ENCODE data around the gene IGFN1.
"Not testable (repeated sequence)": the region's sequence is repeated elsewhere in the genome, so short reads cannot be mapped to it uniquely, and the experiment has no call there.

Gene IGFN1

DNA sequence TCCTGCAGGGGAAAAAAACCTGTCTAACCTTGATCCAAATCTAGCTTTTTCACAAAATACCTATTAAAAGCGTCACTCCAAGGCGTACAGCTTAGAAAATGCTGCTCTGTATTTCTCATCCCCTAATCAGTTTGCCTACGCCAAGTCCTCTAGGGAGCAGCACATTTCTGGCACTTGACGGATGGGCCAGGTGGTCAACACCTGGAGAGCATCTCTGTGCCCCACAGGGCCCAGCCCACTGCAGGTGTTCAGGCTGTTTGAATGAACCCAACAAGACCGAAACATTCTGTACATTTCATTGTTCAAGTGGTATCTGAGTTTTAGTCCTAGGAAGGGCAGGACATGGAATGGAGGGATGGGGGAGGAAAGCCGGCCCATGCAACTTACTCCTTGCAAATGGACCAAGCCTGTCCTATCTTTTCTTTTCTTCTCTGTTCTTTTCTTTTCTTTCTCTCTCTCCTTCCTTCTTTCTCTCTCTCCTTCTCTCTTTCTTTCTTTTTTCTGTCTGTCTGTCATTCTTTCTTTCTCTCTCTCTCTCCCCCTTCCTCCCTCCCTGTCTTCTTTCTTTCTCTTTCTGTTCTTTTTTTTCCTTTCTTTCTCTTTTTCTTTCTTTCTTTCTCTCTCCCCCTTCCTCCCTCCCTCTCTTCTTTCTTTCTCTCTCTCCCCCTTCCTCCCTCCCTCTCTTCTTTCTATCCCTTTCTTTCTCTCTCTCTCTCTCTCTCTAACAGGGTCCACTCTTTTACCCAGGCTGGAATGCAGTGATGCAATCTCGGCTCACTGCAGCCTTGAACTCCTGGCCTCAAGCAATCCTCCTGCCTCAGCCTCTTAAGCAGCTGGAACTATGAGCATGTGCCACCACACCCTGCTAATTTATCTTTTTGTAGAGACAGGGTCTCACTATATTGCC lies 29.1 kb downstream of the IGFN1 start:
- DNase-seq: no peak

- no peak for DNase-seq
Measured at GRCh38 chr1:201220388-201220715, 29.7 kb downstream of the IGFN1 start.

DNA sequence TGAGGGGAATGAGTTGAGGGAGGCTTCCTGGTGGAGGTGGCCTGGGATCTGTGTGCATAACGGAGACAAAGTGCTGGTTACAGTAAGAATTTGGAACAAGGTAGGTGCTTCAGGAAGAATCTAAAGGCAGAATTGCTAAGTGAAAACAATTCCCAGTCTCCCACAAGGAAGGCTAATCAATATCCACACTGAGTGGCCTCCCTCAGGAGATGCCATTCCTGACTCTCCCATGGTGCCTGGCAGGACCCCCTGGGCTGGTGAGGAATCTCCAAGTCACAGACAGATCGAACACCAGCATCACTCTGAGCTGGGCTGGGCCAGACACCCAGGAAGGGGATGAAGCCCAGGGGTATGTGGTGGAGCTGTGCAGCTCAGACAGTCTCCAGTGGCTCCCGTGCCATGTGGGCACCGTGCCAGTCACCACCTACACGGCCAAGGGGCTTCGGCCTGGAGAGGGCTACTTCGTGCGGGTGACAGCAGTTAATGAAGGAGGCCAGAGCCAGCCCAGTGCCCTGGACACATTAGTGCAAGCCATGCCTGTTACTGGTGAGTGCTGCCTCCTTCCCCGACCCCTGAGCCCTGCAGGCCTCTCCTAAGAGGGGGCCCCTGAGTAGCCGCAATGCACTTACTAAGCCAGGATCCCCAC lies 30.7 kb downstream of the IGFN1 start:
- no peak for DNase-seq

GRCh38 chr1:201222125-201222524 lies 31.5 kb downstream of the IGFN1 start:
- no peak for DNase-seq

DNA sequence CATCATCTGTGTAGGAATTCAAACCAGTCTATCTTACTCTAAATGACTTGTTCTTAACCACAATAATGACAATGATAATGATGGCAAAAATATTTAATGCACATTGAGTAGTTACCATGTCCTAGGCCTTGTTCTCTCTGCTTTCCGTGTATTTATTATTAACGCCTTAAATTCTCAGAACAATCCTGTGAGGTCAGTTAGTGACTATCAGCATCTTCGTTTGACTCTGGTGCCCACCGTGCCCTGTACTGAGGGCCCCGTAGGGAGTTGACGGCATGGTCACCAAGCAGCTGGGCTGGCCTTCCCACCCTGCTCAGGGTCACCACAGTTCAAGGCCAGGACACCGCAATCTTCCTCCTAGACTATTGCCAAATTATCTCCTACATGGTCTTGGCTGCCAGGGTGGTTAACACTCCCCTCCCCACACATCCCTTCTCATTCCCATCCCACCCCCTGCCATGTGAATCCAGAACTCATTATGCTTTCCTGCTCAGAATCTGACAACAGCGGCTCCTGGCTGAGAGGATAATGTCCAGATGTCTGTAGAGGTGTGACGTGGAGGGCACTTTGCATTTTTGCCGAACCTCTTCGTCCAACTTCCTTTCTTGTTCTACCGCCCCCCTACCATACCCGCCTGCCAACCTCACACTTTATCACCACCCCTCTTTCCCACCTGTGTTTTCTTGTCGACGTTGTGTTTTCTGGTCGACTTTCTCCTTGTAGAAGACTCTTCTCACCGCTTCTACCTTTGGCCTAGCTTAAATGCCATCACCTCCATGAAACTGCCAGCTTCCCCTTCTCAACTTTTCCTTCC lies 33.4 kb downstream of the IGFN1 start:
- DNase-seq: no peak

DNA sequence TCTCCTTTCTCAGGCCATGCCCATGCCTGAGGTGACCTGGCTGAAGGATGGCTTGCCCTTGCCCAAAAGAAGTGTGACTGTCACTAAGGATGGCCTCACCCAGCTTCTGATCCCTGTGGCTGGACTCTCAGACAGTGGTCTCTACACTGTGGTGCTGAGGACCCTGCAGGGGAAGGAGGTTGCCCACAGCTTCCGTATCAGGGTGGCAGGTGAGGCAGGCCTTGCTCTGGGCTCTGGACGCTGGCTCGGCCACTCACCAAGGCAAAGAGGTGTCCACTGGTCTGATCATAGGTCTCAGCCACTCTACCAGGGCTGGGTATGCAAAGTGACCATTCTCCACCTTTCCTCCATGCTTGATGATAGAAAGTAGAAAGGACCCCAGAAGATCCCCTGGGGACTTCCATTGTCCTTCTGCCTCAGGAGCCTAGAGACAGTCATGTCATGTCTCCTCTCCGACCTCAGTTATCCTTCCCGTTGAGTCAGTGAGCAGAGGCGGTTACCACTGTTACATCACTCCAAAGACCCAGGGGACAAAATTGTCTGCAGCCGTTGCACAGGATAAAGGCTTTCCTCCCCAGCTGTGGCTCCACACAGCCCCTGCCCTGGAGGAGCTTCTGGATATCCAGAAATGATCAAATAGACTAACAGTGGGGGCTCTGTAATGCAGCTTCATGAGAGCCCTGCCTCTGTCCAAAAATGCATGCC lies 34.2 kb downstream of the IGFN1 start:
- no peak for DNase-seq

DNA sequence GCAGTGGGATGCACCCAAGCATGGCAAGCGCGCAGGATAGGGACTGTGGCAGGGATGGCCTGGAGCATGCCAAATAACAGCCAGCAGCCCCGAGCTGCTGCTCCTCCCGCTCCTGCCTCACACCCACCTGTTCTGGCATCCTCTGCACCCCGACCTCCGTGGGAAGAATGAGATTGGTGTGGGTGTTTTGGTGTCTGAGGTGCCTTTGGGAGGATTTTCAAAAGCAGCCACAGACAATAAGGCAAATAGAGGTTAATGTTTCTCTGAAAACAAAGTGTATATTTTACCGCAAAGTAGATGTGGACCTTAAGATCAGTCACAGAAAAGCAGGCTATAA lies 35.5 kb downstream of the IGFN1 start:
- DNase-seq: no peak

- DNase-seq: no peak
Measured at GRCh38 chr1:201226859-201227488, 36.4 kb downstream of the IGFN1 start.

GRCh38 chr1:201228011-201228983 lies 37.7 kb downstream of the IGFN1 start:
- no peak for DNase-seq

GRCh38 chr1:201229095-201229494 lies 38.5 kb downstream of the IGFN1 start:
- DNase-seq: no peak

DNA sequence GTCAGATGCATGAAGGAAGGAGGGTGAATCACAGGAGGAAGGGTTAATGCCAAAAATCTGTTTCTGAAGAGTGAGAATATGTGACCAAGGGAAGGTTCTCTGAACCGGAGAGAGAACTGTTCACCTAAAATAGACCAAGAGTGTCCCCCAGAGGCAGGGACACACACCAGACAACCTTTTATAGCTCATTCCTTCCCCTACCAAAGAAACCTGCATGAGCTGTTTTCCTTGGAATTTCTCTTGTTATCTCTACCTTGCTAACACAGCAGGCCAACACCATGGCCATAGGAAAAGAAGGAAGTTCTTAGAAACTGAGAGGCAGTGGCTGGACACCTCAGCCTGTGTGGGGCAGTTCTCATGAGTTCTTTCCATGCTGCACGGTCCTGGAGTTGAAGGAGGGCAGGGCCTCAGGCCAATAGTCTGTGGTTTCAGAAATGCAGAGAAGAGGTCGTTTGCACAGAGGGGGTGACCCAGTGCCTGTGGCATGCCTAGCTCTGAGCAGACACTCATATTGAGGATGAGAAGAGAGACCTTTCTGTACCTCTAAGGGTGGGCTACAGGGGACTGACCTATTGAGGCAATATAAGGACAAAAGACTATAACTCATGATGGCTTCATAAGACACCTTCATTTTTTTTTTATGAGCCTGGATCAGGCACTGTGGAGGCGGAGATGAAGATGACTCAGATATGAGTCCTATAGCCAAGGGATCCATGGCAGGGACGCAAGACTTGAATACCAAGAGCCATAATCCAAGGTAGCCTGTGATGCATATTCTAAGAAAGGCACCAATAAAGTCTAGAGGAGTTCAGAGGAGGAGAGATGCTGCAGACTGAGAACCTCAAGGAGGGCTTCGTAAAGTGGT lies 39.4 kb downstream of the IGFN1 start:
- DNase-seq: no peak

DNA sequence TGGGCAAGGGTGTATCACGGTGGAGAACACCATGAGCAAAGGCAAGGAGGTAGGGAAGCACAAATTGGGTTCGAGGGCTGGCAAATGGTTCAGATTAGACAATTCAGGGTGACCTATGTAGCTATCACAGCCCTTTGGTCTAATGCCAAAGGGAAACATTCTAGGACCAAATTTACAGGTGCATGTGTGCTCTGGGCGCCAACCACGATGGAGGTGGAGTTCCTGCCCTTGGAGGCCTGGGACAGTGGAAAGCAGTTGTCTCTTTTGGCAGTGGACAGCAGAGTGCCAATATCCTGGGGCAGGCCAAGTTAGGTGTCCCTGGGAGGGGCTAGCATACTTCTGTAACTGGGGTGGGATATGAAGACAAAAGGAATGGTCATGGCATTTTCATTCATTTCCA lies 40.1 kb downstream of the IGFN1 start:
- DNase-seq: no peak

GRCh38 chr1:201239646-201240045 lies 49.0 kb downstream of the IGFN1 start:
- DNase-seq: not testable (repeated sequence)

DNA sequence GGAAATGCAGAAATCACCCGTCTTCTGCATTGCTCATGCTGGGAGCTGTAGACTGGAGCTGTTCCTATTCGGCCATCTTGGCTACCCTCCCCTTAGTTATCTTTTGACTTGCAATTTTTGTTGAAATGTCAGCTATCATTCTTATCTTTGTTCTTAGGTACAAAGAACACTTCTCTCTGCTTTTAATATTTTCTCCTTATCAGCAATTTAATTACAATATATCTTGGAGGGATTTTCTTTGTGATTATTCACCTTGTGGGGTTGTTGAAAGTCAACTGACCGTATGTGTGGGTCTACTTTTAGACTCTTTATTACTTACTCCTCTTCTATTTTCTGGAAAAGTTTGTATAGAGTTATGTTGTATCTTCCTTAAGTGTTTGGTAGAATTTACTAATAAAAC lies 49.5 kb downstream of the IGFN1 start:
- no peak for DNase-seq

GRCh38 chr1:201241736-201242135 lies 51.1 kb downstream of the IGFN1 start:
- DNase-seq: no peak

DNA sequence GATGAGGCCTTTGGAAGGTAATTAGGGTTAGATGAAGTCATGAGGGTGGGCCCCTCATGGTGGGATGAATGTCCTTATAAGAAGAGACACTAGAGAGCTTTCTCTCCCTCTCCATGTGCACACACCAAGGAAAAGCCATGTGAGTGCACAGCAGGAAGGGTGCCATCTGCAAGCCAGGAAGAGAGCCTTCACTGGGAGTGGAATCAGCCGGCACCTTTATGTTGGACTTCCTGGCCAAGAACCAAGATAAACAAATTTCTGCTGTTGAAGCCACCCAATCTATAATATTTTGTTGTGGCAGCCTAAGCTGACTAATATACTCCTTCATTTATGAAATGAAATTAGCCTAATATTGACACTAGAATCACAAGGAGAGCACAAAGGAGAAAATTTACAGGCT lies 54.5 kb downstream of the IGFN1 start:
- DNase-seq: no peak

- DNase-seq: no peak
Measured at GRCh38 chr1:201248721-201249559, 58.3 kb downstream of the IGFN1 start.

GRCh38 chr1:201250326-201251011 lies 59.8 kb downstream of the IGFN1 start:
- DNase-seq: no peak

DNA sequence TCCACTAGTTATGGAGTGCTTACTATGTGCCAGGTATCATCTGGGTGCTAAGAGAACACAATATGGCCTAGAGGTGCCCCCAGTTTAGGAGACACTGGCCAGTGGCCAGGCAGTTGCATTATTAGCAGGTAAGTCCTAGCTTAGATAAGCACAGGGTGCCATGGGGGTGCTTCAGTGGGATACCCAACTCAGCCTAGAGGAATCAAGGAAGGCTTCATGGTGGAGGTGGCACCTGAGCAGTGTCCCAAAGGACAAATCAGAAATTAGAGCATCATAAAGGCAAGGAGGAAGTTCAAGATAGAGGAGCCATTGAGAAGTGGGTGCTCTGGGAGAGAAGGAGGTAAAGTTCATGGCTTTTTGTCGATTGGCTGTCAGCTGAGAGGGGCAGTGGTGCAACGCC lies 60.8 kb downstream of the IGFN1 start:
- DNase-seq: no peak

Data from SIG-M5 (cell line).